GM12874 (cell line): ENCODE measurements around the gene PPP3CB.

Experiments
- CTCF ChIP-seq: IDR thresholded peaks from 2 replicates; pipeline ENCODE4 v1.5.1; 2011; ENCODE audit warnings: low read depth, mild to moderate bottlenecking, control low read depth, low read length, moderate library complexity; ENCODE audit not compliant: insufficient read depth

Gene PPP3CB

GRCh38 chr10:73406846-73407245, 89.0 kb downstream of the PPP3CB start:
- TF ChIP-seq CTCF = no peak

GRCh38 chr10:73405556-73405955, 90.3 kb downstream of the PPP3CB start:
- no peak for TF ChIP-seq CTCF

GRCh38 chr10:73404690-73405089, 91.1 kb downstream of the PPP3CB start:
- no peak for TF ChIP-seq CTCF

- TF ChIP-seq CTCF = no peak
Observed at GRCh38 chr10:73401636-73402035, 94.2 kb downstream of the PPP3CB start.

GRCh38 chr10:73399063-73399462, 96.8 kb downstream of the PPP3CB start:
- TF ChIP-seq CTCF = no peak

GRCh38 chr10:73398024-73398423, 97.8 kb downstream of the PPP3CB start:
- no peak for TF ChIP-seq CTCF

GRCh38 chr10:73388228-73388627, 107.6 kb downstream of the PPP3CB start:
- no peak for TF ChIP-seq CTCF

GRCh38 chr10:73386583-73386982, 109.2 kb downstream of the PPP3CB start:
- TF ChIP-seq CTCF = no peak
